ENCODE data around the gene GPC6.

GPC6 gene

GRCh38 chr13:94399812-94400211 lies 1173.2 kb downstream of the GPC6 start:
- no peak for DNase-seq (ENCODE audit: low read depth in 2 of 2)

- no peak for DNase-seq (ENCODE audit: low read depth in 2 of 2)
Observed at GRCh38 chr13:94400874-94401273, 1174.3 kb downstream of the GPC6 start.

GRCh38 chr13:94408314-94409036 lies 1181.9 kb downstream of the GPC6 start:
- no peak for DNase-seq (ENCODE audit: low read depth in 2 of 2)

GRCh38 chr13:94411747-94412146 lies 1185.1 kb downstream of the GPC6 start:
- DNase-seq (ENCODE audit: low read depth in 2 of 2): no peak

- DNase-seq (ENCODE audit: low read depth in 2 of 2): no peak
Observed at GRCh38 chr13:94412870-94413597, 1186.4 kb downstream of the GPC6 start.

- DNase-seq (ENCODE audit: low read depth in 2 of 2): no peak
Observed at GRCh38 chr13:94413598-94413944, 1187.0 kb downstream of the GPC6 start.

- DNase-seq (ENCODE audit: low read depth in 2 of 2): no peak
Observed at GRCh38 chr13:94414141-94414540, 1187.5 kb downstream of the GPC6 start.

GRCh38 chr13:94414708-94415107 lies 1188.1 kb downstream of the GPC6 start:
- DNase-seq (ENCODE audit: low read depth in 2 of 2): no peak

GRCh38 chr13:94415500-94416237 lies 1189.1 kb downstream of the GPC6 start:
- DNase-seq (ENCODE audit: low read depth in 2 of 2): no peak

- no peak for DNase-seq (ENCODE audit: low read depth in 2 of 2)
Observed at GRCh38 chr13:94416454-94417080, 1190.0 kb downstream of the GPC6 start.

- no peak for DNase-seq (ENCODE audit: low read depth in 2 of 2)
Observed at GRCh38 chr13:94417294-94417693, 1190.7 kb downstream of the GPC6 start.

- DNase-seq (ENCODE audit: low read depth in 2 of 2): no peak
Observed at GRCh38 chr13:94419304-94419924, 1192.8 kb downstream of the GPC6 start.

- DNase-seq (ENCODE audit: low read depth in 2 of 2): no peak
Observed at GRCh38 chr13:94419925-94420305, 1193.3 kb downstream of the GPC6 start.

GRCh38 chr13:94427313-94427953 lies 1200.8 kb downstream of the GPC6 start:
- DNase-seq (ENCODE audit: low read depth in 2 of 2): no peak

GRCh38 chr13:94431574-94431973 lies 1205.0 kb downstream of the GPC6 start:
- no peak for DNase-seq (ENCODE audit: low read depth in 2 of 2)

GRCh38 chr13:94431987-94432386 lies 1205.4 kb downstream of the GPC6 start:
- DNase-seq (ENCODE audit: low read depth in 2 of 2): no peak

GRCh38 chr13:94433055-94433961 lies 1206.7 kb downstream of the GPC6 start:
- DNase-seq (ENCODE audit: low read depth in 2 of 2): no peak

- peak; percentile 29 to 35 for DNase-seq (ENCODE audit: low read depth in 2 of 2)
Observed at GRCh38 chr13:94435604-94436226, 1209.1 kb downstream of the GPC6 start.

- no peak for DNase-seq (ENCODE audit: low read depth in 2 of 2)
Observed at GRCh38 chr13:94444826-94445225, 1218.2 kb downstream of the GPC6 start.

GRCh38 chr13:94454334-94454733 lies 1227.7 kb downstream of the GPC6 start:
- DNase-seq (ENCODE audit: low read depth in 2 of 2): no peak

All from fibroblast of skin of left quadriceps (primary cell).